HG03460 (cell line): Measurements from ENCODE around the gene MXRA5.
"Not testable (repeated sequence)": the region's sequence is repeated elsewhere in the genome, so short reads cannot be mapped to it uniquely, and the experiment has no call there.

Experiments used
- ATAC-seq: cut with Tn5 transposase; IDR thresholded peaks from one replicate; pipeline ENCODE4 v1.9.1; 2021; ENCODE audit not compliant: unreplicated experiment

Gene MXRA5, protein sequence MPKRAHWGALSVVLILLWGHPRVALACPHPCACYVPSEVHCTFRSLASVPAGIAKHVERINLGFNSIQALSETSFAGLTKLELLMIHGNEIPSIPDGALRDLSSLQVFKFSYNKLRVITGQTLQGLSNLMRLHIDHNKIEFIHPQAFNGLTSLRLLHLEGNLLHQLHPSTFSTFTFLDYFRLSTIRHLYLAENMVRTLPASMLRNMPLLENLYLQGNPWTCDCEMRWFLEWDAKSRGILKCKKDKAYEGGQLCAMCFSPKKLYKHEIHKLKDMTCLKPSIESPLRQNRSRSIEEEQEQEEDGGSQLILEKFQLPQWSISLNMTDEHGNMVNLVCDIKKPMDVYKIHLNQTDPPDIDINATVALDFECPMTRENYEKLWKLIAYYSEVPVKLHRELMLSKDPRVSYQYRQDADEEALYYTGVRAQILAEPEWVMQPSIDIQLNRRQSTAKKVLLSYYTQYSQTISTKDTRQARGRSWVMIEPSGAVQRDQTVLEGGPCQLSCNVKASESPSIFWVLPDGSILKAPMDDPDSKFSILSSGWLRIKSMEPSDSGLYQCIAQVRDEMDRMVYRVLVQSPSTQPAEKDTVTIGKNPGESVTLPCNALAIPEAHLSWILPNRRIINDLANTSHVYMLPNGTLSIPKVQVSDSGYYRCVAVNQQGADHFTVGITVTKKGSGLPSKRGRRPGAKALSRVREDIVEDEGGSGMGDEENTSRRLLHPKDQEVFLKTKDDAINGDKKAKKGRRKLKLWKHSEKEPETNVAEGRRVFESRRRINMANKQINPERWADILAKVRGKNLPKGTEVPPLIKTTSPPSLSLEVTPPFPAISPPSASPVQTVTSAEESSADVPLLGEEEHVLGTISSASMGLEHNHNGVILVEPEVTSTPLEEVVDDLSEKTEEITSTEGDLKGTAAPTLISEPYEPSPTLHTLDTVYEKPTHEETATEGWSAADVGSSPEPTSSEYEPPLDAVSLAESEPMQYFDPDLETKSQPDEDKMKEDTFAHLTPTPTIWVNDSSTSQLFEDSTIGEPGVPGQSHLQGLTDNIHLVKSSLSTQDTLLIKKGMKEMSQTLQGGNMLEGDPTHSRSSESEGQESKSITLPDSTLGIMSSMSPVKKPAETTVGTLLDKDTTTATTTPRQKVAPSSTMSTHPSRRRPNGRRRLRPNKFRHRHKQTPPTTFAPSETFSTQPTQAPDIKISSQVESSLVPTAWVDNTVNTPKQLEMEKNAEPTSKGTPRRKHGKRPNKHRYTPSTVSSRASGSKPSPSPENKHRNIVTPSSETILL (N-terminal part only)

DNA sequence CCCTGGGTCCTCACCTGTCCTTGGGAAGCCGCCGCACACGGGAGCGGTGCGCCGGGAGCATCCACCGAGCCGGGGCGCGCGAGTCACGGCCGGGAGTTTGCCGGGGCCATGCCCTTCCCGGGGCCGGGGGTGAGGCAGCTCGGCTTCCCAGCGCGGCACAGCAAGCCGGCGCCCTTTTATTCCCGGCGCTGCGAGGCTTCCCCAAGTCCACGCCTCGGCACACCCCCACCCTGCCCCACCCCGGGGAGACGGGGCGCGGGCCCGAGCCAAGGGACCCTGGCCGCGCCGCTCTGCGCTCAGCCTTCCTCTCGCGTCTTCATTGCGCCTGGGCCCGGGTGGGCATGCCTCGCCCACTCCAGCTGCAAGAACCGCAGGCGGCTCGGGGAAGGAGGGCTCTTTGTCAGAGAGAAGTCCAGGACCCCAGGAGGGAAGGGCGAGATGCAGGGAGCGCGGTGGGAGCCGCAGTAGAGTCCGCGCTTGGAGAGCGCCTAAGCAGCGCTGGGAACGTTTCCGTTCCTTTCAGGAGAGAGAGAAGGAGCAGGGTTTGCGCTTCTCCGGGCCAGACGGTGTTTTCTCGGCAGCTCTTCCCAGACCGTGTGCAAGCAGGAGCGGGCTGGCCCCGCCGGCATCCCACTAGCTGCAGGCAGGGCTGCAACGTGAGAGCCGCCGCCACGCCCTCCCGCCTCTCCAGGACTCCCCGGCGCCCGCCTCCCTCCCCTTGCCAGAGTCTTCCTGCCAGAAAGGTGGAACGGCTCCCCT lies at the start of gene MXRA5:
Gene MXRA5, minus strand, starts transcription at position 152 of the 759 bp plus-strand sequence. CDS start 2,819 bp downstream, outside the sequence.
- ATAC-seq: no peak

DNA sequence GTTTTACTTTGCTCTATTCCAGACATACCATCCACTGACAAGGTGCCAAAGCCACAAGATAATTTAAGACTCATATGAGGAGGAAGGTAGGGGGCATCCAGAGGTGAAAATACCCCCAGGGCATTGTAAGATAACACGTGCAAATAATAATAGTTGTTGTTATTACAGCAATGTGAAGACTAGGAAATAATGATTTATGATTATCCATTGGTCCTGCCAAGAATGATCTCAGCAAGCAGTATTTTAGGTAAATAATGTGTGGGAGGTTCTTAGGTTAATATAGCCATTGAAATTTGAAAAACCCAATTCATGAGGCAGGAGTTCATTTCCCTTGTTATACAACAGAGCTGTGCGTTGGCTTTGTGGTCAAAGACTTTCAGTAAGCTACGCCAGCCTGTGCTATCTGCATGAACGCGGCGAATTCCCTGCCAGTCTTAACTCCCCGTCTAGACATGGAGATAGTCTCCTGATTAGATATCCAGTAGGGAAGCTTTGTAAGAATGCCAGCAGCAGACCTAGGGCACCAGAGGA lies 47.2 kb upstream of the MXRA5 start:
- ATAC-seq: no peak

DNA sequence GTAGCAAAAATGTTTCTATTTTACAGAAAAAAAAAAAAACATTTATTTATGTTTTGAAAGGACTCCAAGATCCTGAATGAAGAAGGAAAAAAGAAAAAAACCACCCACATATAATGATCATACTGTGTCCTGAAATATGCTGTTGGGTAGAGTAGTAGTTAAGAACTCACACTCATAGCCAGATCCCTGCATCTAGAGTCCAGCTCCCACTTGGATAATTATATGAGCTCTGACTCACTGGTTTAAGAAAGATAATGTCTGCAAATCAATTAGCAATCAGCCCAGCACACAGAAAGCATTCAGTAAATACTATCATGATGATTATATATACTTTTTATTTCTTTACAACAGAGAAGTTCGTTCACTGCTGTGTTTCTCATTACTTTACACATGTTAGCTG lies 46.7 kb upstream of the MXRA5 start:
- no peak for ATAC-seq

DNA sequence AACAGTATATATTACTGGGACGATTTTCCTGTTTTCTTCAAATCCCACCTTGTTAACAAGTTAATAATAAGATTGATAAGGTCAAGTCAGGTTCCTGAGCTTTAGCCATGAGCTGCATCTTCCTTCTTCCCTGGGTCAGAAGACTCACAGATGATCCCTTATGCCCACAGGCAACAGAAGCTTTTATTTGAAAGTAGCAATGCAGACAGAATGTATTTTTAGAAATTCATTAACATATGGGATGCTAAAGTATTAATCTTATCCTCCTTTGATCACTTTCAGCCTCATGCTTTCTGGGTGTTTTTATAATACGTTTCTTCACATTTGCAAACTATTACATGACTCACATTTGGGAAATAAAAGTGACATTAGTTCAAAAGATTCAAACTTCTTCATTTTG lies 42.0 kb upstream of the MXRA5 start:
- ATAC-seq: no peak

DNA sequence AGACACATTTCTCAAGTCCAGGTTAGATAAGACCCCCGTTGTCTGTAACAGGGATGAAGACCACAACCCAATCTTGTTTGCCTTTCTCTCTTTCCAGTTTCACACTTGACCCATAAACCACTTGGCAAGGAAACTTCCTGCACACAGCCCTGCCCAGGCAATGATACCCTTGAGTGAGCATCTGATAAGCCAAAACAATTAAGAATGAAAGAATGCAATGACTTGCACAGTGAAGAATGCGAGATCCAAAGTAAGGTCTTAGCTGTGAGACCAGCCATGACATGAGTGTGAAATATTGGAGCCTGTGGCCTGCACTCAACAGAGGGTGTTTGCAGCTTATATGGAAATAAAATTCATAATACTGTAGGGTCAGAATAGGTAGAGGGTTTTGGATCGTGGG lies 37.9 kb upstream of the MXRA5 start:
- no peak for ATAC-seq

DNA sequence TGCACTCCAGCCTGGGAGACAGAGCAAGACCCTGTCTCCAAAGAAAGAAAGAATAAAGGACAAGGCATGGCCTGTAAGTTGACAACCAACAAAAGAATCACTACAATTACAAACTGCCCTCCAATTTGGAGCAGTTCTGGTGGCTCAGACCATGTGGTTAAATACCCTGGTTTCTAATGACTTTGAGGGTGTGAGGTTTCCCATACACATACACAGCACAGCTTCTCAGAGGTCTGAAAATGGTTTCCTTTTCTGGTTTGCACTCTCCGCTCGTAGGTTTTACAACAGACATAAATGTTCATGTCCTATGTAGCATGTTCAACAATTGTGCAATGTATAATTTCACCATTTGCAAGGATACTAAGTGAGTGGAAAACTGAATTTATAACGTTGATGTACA lies 34.2 kb upstream of the MXRA5 start:
- ATAC-seq: no peak

DNA sequence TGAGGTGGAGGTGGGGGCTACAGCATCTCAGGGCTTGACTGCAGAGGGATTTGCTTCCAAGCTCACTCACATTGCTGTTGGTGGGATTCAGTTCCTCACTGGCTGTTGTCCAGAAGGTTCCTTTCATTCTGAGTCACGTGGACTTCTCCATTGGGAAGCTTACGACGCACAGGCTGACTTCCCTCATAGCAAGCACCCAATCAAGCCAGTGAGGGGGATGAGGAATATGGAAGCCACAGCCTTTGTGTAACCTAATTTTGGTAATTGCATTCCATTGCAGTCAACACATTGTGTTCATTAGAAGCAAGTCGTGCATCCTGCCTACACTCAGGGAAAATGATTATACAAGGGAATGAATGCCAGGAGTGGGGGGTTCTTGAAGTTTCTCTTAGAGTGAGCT lies 32.7 kb upstream of the MXRA5 start:
- ATAC-seq: no peak

DNA sequence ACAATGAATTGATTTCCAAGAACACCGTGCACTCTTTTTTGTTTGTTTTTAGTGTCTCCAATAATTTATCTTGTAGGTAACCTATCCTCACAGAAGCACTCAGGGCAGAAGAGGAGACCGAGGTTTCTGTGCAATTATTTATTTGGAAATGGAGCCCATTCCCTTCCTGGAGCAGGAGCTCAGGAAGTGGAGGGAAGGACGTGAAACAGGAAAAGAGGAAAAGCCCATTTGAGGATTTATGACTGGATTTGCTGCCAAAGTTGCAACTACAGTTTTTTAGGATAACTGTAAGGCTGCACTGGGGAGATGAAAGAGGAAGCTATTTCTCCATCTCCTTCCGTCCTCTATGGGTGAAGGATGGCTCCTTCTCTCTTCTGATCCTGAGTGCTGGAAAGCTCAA lies 31.7 kb upstream of the MXRA5 start:
- ATAC-seq: no peak

DNA sequence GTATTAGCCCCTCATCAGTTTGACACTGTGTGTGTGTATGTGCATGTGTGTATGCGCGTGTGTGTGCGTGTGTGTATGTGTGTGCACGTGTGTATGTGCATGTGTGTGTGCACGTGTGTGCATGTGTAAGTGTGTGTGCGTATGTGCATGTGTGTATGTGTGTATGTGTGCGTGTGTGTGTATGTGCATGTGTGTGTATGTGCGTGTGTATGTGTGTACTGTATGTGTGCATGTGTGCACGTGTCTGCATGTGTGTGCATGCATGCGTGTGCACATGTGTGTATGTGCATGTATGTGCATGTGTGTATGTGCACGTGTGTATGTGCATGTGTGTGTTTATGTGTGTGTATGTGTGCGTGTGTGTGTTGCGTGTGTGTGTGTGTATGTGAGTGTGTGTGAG lies 31.1 kb upstream of the MXRA5 start:
- no peak for ATAC-seq

DNA sequence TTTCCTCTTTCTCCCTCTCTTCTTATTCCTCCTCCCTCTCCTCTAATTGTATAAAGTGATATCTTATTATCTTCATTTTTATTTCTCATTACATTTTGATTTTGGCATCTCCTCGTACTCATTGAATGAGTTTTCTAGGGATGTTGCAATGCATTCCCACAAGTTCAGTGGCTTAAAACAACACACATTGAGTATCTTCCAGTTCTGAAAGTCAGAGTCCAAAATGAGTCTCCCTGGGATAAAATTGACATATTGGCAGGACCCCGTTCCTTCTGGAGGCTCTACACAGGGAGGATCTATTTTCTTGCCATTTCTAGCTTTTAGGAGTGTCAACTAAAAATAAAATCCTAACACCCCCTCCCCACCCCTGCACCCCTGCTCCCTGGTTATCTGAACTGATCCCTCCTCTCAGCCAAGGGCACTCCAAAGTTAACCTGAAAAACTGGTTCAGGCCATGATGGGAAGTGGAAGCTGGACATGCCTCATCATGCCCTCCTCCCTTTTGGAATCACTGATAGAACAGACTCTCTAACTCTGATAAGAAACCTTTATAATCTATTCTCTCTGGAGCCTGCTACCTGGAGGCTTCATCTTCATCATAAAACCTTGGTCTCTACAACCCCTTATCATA lies 29.5 kb upstream of the MXRA5 start:
- not testable (repeated sequence) for ATAC-seq

DNA sequence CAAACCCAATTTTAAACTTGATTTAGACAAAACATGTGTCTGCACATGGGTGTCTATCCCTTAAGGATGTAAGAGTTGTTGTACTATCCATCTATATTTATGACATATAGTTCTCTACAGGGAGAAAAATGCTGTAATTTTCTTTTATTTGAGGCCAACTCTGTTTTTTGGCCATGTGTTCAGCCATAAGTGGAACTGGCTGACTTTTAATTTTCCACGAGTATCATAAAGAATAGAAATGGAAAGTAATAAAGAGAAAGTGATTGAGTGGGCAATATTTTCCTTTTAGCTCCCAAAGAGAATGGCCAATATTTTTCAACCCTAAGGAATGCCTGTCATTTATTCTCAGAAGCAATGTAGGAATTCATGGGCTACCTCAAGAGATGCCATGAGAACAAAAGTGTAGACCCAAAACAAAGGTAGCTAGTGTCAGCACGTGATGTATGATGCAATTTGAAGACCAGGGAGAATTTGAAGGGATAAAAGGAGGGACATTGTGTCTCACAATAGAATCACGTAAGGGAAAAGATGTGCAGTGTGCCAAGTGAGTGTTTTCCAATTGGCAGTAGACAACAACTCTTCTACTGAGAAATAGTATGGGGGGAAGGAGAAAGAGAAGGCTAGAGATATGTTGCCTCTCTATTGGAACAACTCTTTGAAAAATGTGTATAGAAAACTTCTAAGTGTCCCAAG lies 27.8 kb upstream of the MXRA5 start:
- no peak for ATAC-seq

DNA sequence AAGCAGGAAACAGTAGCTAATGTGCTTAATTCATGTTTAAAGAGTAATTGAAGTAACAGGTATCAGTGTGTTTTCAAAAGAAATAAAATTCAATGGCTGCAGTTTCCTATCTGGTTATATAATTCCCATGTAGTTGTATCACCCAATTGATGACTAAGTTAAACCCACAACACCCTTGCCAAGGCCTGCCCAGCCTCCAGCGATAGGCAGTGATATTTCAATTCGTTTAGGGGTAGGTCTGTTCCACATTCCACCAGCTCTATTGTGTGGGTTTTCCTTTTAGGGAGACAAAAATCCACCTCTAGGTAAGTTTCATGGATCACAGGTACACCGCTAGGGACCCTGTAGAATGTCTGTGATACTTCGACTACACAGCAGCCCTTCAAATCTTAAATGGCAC lies 24.7 kb upstream of the MXRA5 start:
- no peak for ATAC-seq

DNA sequence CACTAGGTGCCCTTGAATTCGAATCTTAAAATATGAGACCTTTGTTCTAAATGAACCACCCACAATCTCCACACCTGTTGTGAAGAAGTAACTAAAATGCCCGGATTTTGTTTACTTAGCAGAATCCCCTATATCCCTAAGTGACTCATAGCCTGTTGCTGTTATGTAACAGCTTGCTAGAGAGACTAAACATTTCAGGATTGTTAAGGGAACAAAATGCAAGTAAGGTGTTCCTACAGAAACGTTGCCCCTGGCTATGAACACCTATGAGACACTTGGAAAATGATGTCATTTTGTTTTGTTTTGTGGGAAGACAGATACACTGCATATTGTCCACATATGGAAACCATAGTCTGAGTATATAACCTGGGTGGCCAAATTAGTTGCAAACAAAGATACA lies 24.2 kb upstream of the MXRA5 start:
- ATAC-seq: no peak

DNA sequence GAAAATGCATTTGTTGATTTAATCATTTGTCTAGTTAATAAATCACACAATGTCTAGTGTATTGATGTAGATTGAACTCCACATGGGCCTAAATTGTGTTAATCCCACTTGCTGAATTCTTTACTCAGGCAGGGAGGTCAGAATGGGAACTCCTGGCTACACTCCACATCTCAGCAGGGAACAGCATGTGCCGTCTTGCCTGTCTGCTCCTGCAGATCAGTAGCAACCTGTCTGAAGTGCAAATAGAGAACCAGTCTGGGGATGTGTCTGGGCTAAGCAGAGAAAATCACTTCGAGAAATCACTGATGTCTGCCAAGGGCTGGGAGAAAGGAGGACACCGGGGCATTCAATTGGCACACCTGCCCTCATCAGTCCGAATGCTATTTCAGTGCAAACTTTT lies 16.5 kb upstream of the MXRA5 start:
- ATAC-seq: no peak

DNA sequence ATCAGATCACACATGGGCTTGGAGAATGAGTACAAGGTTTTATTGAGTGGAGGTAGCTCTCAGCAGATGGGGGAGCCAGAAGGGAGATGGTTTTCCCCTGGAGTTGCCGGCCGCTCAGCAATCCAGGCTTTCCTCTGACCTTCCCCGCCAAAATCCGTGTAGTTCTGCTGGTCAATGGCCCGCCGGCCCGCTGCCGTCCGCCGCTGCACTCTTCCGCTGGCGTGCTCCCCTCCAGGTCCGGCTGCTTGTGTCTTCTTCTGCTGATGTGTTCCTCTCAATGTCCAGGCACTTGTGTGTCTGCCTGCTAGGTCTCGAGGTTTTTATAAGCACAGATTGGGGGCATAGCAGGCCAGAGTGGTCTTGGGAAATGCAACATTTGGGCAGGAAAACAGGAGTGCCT lies 14.4 kb upstream of the MXRA5 start:
- no peak for ATAC-seq

DNA sequence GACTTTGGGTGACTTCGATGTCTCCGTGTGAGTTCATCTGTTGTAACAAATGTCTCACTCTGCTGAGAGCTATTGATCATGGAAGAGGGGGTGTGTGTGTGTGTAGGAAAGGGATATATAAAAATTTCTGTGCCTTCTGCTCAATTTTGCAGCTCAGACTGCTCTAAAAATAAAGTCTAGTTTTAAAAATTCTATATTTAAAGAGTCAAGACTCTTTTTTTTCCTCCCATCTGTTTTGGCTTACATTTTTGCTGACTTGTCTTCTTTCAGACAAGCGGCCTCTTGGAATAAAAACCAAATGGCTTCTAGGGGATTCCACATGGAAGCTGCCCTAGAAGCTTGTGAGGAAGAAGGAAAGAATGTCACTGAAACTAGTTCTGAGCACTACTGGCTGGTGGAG lies 6.3 kb upstream of the MXRA5 start:
- not testable (repeated sequence) for ATAC-seq

DNA sequence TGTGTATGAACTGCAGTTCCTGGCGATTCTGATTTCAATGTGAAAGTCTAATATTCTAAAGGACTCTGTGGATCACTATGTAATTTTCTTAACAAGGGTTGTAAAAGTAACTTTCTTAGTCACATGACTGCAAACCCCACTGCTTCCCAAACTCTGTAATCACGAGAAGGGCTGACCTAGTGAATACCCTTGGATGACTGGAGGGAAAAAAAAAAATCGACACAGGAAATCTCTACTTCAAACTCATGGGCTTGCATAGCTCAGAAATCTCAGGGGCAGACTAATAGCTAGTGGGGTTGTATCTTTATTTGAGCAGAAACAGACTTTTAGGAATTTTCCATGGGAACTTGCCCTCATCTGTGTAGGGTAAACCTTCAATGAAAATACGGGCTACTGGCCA lies 4.8 kb upstream of the MXRA5 start:
- ATAC-seq: no peak

DNA sequence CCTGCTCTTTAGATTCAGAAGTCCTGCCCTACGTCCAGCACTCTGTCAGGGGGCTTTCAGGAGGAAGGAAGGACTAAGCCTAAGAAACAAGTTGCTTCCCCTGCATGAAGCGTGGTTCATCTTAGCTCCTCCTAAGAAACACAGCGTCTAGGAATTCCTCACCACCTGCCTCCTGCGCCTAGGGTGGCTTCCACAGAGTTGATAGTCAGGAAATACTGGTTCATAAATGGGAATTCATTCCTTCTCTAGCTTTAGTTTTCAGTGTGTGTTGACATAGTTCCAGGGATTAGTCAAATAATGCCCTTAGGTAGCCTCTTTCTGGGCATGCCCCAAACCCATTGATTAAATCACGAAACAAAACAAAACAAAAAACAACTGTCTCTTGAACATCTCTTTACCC lies 1.7 kb upstream of the MXRA5 start:
- ATAC-seq: no peak
